OCI-M2 (cell line): ENCODE results near the gene LRMDA.

Source experiments
- DNase-seq: peaks from one replicate; lab custom pipeline; 2025; ENCODE audit not compliant: unreplicated experiment; lab: John Stamatoyannopoulos, UW

Gene LRMDA

GRCh38 chr10:76175533-76176165 lies 744.2 kb downstream of the LRMDA start:
- DNase-seq, result no peak

GRCh38 chr10:76176166-76176550 lies 744.7 kb downstream of the LRMDA start:
- DNase-seq, result no peak

GRCh38 chr10:76177936-76178335 lies 746.5 kb downstream of the LRMDA start:
- DNase-seq, result no peak

GRCh38 chr10:76178532-76179292 lies 747.3 kb downstream of the LRMDA start:
- DNase-seq, result no peak

GRCh38 chr10:76179806-76180205 lies 748.4 kb downstream of the LRMDA start:
- DNase-seq, result no peak

- DNase-seq, result no peak
Measured at GRCh38 chr10:76184647-76185046, 753.2 kb downstream of the LRMDA start.

- DNase-seq, result no peak
Measured at GRCh38 chr10:76185471-76186301, 754.3 kb downstream of the LRMDA start.

GRCh38 chr10:76188216-76188615 lies 756.8 kb downstream of the LRMDA start:
- DNase-seq, result no peak

- DNase-seq, result no peak
Measured at GRCh38 chr10:76190634-76191270, 759.3 kb downstream of the LRMDA start.

- no peak for DNase-seq
Measured at GRCh38 chr10:76191336-76191735, 759.9 kb downstream of the LRMDA start.

- no peak for DNase-seq
Measured at GRCh38 chr10:76192151-76192550, 760.7 kb downstream of the LRMDA start.

GRCh38 chr10:76192694-76193320 lies 761.4 kb downstream of the LRMDA start:
- DNase-seq, result no peak

GRCh38 chr10:76195654-76196390 lies 764.4 kb downstream of the LRMDA start:
- no peak for DNase-seq

- no peak for DNase-seq
Measured at GRCh38 chr10:76197293-76197692, 765.9 kb downstream of the LRMDA start.

- no peak for DNase-seq
Measured at GRCh38 chr10:76198287-76199035, 767.0 kb downstream of the LRMDA start.

- no peak for DNase-seq
Measured at GRCh38 chr10:76201962-76202361, 770.5 kb downstream of the LRMDA start.

- no peak for DNase-seq
Measured at GRCh38 chr10:76202777-76203176, 771.4 kb downstream of the LRMDA start.

GRCh38 chr10:76205361-76205760 lies 773.9 kb downstream of the LRMDA start:
- no peak for DNase-seq

GRCh38 chr10:76206797-76207352 lies 775.5 kb downstream of the LRMDA start:
- no peak for DNase-seq
